ENCODE measurements around the gene PRSS2. TPM values are rescaled to one million over a fixed set of nuclear protein-coding genes. Genes with fewer than 3 reads are reported as not detected.

The PRSS2 gene
- total RNA-seq, 1 experiment from 2014 or later, result not detected

DNA sequence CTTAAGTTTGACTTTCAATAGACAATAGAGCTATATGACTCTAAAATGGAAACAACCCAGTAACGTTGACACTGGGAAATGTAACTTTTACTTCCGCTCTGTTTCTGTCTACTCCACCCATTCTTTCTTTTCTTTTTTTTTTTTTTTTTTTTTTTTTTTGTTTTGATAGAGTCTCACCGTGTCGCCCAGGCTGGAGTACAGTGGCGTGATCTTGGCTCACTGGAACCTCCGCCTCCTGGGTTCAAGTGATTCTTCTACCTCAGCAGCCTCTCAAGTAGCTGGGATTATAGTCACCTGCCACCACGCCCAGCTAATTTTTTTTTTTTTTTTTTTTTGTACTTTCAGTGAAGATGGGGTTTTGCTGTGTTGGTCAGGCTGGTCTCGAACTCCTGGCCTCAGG is 13.9 kb downstream of the PRSS2 start:
- Histone ChIP-seq H3K27ac (ENCODE audit: low read depth, low read length, poor library complexity, severe bottlenecking) (no peak overlapping the region), H3K9me3 (ENCODE audit: low read depth, low read length, poor library complexity, severe bottlenecking) (no peaks in the 10 kb centered on the region), H3K4me3 (ENCODE audit: low read depth, low read length, poor library complexity, severe bottlenecking) (no peak overlapping the region), H3K4me1 (ENCODE audit: insufficient read depth, low read length, poor library complexity, severe bottlenecking) (no peaks in the 10 kb centered on the region), H3K27me3 (replicated peaks; ENCODE audit: insufficient read depth, low read depth, low read length, poor library complexity) (peaks cover 20% of the 10 kb centered on the region), H3K36me3 (ENCODE audit: insufficient read depth, low read length, poor library complexity, severe bottlenecking) (no peaks in the 10 kb centered on the region)
- POLR2A ChIA-PET (ENCODE audit: low non-redundant PET), result no interaction called here
- TF ChIP-seq, protein P1, sequence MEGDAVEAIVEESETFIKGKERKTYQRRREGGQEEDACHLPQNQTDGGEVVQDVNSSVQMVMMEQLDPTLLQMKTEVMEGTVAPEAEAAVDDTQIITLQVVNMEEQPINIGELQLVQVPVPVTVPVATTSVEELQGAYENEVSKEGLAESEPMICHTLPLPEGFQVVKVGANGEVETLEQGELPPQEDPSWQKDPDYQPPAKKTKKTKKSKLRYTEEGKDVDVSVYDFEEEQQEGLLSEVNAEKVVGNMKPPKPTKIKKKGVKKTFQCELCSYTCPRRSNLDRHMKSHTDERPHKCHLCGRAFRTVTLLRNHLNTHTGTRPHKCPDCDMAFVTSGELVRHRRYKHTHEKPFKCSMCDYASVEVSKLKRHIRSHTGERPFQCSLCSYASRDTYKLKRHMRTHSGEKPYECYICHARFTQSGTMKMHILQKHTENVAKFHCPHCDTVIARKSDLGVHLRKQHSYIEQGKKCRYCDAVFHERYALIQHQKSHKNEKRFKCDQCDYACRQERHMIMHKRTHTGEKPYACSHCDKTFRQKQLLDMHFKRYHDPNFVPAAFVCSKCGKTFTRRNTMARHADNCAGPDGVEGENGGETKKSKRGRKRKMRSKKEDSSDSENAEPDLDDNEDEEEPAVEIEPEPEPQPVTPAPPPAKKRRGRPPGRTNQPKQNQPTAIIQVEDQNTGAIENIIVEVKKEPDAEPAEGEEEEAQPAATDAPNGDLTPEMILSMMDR (conservative IDR thresholded peaks at IDR 0.05; ENCODE audit: low read depth, low read length), result no peak
- no peak for TF ChIP-seq EZH2 (IDR thresholded peaks at IDR 0.05; ENCODE audit: borderline replicate concordance, low read depth, low read length, poor library complexity, severe bottlenecking)
- no peak for DNase-seq (ENCODE audit: low spot score)
- BruUV-seq (replicated peaks), result no TSS peak
- CTCF ChIA-PET, result interaction anchor here (0.7 kb wide), 1 partner anchor 114 kb away, joined by 7 read pairs; no protein-coding TSS in a partner anchor
- intact Hi-C loops (cut with micrococcal nuclease; ENCODE audit: unreplicated experiment), result no loop called here

DNA sequence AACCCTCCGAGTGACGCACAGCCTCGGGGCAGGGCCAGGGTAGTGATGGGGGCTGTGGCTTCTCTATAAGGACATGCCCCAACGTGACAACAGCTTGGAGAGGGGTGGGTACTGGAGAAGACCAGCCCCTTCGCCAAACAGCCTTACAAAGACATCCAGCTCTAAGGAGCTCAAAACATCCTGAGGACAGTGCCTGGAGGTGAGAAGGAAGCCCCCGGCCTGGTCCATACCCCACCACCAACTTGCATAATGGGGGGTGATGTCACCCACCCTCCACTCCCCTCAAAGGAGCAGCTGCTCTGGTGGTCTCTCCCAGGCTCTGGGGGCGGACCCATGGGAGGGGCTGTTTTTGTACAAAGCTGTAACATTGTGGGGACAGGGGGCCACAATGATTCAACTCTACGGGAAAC is 15.1 kb downstream of the PRSS2 start:
- no peaks in the 10 kb centered on the region for H3K9me3 ChIP-seq (ENCODE audit: low read depth, low read length, poor library complexity, severe bottlenecking)
- TF ChIP-seq EZH2 (IDR thresholded peaks at IDR 0.05; ENCODE audit: borderline replicate concordance, low read depth, low read length, poor library complexity, severe bottlenecking), result no peak
- TF ChIP-seq, protein P1 (conservative IDR thresholded peaks at IDR 0.05; ENCODE audit: low read depth, low read length), result no peak
- H3K4me3 ChIP-seq (ENCODE audit: low read depth, low read length, poor library complexity, severe bottlenecking), result no peak overlapping the region
- DNase-seq (ENCODE audit: low spot score), result no peak
- no peak overlapping the region for H3K27ac ChIP-seq (ENCODE audit: low read depth, low read length, poor library complexity, severe bottlenecking)
- peaks cover 22% of the 10 kb centered on the region for H3K27me3 ChIP-seq (replicated peaks; ENCODE audit: insufficient read depth, low read depth, low read length, poor library complexity)
- no peaks in the 10 kb centered on the region for H3K4me1 ChIP-seq (ENCODE audit: insufficient read depth, low read length, poor library complexity, severe bottlenecking)
- intact Hi-C loops (cut with micrococcal nuclease; ENCODE audit: unreplicated experiment), result no loop called here
- ChIA-PET CTCF (no interaction called here), POLR2A (ENCODE audit: low non-redundant PET) (no interaction called here)
- no TSS peak for BruUV-seq (replicated peaks)
- no peaks in the 10 kb centered on the region for H3K36me3 ChIP-seq (ENCODE audit: insufficient read depth, low read length, poor library complexity, severe bottlenecking)

DNA sequence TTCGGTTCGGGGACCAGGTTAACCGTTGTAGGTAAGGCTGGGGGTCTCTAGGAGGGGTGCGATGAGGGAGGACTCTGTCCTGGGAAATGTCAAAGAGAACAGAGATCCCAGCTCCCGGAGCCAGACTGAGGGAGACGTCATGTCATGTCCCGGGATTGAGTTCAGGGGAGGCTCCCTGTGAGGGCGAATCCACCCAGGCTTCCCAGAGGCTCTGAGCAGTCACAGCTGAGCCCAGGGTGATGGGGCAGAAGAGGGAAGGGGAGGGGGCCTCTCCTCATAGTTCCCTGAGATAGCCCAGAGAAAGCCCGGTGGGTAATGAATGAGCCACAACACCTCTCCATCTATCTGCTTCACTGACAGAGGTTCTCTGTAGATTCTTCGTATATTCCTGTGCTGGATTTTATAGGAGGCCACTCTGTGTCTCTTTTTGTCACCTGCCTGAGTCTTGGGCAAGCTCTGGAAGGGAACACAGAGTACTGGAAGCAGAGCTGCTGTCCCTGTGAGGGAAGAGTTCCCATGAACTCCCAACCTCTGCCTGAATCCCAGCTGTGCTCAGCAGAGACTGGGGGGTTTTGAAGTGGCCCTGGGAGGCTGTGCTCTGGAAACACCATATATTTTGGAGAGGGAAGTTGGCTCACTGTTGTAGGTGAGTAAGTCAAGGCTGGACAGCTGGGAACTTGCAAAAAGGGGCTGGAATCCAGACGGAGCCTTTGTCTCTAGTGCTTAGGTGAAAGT is 16.4 kb downstream of the PRSS2 start:
- H3K4me1 ChIP-seq (ENCODE audit: insufficient read depth, low read length, poor library complexity, severe bottlenecking), result no peaks in the 10 kb centered on the region
- no peaks in the 10 kb centered on the region for H3K36me3 ChIP-seq (ENCODE audit: insufficient read depth, low read length, poor library complexity, severe bottlenecking)
- DNase-seq (ENCODE audit: low spot score), result no peak
- ChIA-PET POLR2A (ENCODE audit: low non-redundant PET) (no interaction called here), CTCF (no interaction called here)
- H3K27me3 ChIP-seq (replicated peaks; ENCODE audit: insufficient read depth, low read depth, low read length, poor library complexity), result peaks cover 20% of the 10 kb centered on the region
- intact Hi-C loops (cut with micrococcal nuclease; ENCODE audit: unreplicated experiment), result no loop called here
- no peaks in the 10 kb centered on the region for H3K9me3 ChIP-seq (ENCODE audit: low read depth, low read length, poor library complexity, severe bottlenecking)
- no peak overlapping the region for H3K27ac ChIP-seq (ENCODE audit: low read depth, low read length, poor library complexity, severe bottlenecking)
- BruUV-seq (replicated peaks), result no TSS peak
- TF ChIP-seq, protein P1 (conservative IDR thresholded peaks at IDR 0.05; ENCODE audit: low read depth, low read length), result no peak
- TF ChIP-seq EZH2 (IDR thresholded peaks at IDR 0.05; ENCODE audit: borderline replicate concordance, low read depth, low read length, poor library complexity, severe bottlenecking), result no peak
- no peak overlapping the region for H3K4me3 ChIP-seq (ENCODE audit: low read depth, low read length, poor library complexity, severe bottlenecking)
